ENCODE results near the gene IL4R. TPM values are rescaled to one million over a fixed set of nuclear protein-coding genes. Genes with fewer than 3 reads are reported as not detected.

Gene IL4R
- total and polyA plus RNA-seq, 3 experiments from 2014 or later: 41.6 to 142 (median 140) TPM

DNA sequence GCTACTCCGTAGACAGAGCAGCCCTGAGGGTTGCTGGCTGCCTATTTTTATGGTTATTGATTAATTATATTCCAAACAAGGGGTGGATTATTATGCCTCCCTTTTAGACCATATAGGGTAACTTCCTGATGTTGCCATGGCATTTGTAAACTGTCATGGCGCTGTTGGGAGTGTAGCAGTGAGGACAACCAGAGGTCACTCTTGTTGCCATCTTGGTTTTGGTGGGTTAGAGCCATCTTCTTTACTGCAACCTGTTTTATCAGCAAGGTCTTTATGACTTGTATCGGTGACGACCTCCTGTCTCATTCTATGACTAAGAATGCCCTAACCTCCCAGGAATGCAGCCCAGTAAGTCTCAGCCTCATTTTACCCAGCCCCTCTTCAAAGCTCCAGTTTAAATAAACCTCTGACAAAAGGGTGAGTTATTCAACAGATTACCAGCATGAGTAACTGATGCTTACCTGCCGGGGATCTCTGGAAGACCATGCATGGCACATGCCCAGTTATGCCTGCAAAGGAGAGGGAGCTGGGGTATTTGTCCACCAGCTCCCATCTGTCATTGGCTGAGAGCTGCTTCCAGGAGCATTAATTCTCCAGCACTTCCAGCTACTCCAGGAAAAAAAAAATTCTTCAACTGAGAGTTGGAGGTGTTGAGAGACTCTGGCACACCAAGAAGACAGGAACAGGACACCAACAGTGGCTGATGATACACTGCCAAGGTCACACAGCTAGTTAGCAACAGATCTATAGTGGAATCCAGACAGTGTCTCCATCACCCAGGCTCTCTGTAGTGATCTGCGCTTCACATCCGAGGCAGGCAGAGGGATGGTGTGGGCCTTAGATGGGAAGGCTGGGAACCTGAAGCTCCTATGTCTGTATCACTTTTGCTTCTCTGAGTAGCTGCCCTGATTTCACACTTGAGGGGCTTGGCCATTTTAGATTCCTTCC lies 51.6 kb downstream of the IL4R start:
- DNase-seq: no peak
- H3K4me3 Mint-ChIP-seq: peak overlapping the region in 1 of 7 donors; percentile 17
- POLR2A ChIA-PET: interaction anchor here (0.6 to 4.1 kb wide), 3 partner anchors 40 to 191 kb away, joined by 4 to 56 read pairs (median 12); no protein-coding TSS in a partner anchor
- peaks cover 53% of the 10 kb centered on the region for H3K4me1 ChIP-seq (ENCODE audit: insufficient read depth, low read length)
- no peak overlapping the region for H3K4me3 ChIP-seq (ENCODE audit: low read length)
- no peaks in the 10 kb centered on the region for H3K27me3 ChIP-seq (ENCODE audit: insufficient read depth, low read length, poor library complexity, severe bottlenecking)
- no peaks in the 10 kb centered on the region for H3K27me3 Mint-ChIP-seq
- H3K36me3 Mint-ChIP-seq: peaks cover 8 to 43% (median 14%) of the 10 kb centered on the region in 3 donors
- peaks cover 33 to 69% (median 50%) of the 10 kb centered on the region in 3 donors for H3K4me1 Mint-ChIP-seq
- no peaks in the 10 kb centered on the region for H3K9me3 ChIP-seq (ENCODE audit: low read length)
- H3K9me3 Mint-ChIP-seq: peaks cover 0 to 3% (median 0%) of the 10 kb centered on the region in 5 donors
- CTCF ChIA-PET: interaction anchor here (0.6 to 5.7 kb wide), 9 partner anchors 9 to 418 kb away, joined by 3 to 67 read pairs (median 7); no protein-coding TSS in a partner anchor
- H3K27ac ChIP-seq (ENCODE audit: low read depth, low read length): no peak overlapping the region
- peaks cover 20% of the 10 kb centered on the region for H3K36me3 ChIP-seq (ENCODE audit: insufficient read depth, low read length)
- peak overlapping the region; percentile 52 to 97 (median 85) for H3K27ac Mint-ChIP-seq

DNA sequence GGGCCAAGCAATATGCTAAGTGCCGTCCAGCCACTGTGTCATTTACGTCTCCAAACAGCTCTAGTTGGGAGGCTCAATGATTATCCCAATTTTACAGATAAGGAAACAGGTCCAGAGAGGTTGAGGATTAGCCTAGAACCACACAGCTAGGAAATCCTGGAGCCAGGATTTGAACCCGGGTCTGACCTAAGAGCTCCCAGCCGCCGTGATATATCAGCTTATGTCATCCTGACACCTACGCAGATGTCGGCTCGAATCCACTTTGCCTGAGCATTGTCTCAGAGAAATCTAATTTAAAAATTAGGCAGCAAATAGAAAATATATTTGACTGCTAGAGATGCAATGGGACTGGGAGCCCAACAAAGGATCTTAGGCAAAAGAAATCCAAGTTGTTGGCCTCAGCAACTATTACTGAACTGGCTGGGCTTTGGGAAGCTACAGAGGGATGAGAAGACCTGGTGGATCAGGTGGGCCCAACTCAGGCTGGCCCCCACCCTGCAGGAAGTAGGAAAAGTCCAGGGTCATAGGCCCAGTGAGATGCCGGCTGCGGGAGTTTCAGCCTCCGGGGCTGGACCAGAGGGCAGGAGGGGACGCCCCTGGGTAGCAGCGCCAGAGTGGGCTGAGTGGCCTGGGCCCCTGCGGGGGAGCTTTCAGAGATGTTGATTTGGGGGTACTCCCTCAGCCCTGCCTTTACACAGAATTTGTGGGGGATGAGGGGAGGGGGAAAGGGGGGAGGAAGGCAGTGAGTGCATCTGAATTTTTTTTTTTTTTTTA lies 53.1 kb downstream of the IL4R start:
- Mint-ChIP-seq H3K27ac (peak overlapping the region; percentile 96 to 100 (median 99)), H3K36me3 (peaks cover 5 to 29% (median 9%) of the 10 kb centered on the region in 3 donors), H3K27me3 (no peaks in the 10 kb centered on the region), H3K9me3 (peaks cover 0 to 3% (median 0%) of the 10 kb centered on the region in 5 donors), H3K4me1 (peaks cover 33 to 75% (median 52%) of the 10 kb centered on the region in 3 donors), H3K4me3 (peak overlapping the region; percentile 58 to 80 (median 72))
- Histone ChIP-seq H3K4me1 (ENCODE audit: insufficient read depth, low read length) (peaks cover 56% of the 10 kb centered on the region), H3K27ac (ENCODE audit: low read depth, low read length) (peak overlapping the region; percentile 77), H3K27me3 (ENCODE audit: insufficient read depth, low read length, poor library complexity, severe bottlenecking) (no peaks in the 10 kb centered on the region), H3K9me3 (ENCODE audit: low read length) (no peaks in the 10 kb centered on the region), H3K4me3 (ENCODE audit: low read length) (peak overlapping the region; percentile 36), H3K36me3 (ENCODE audit: insufficient read depth, low read length) (peaks cover 8% of the 10 kb centered on the region)
- POLR2A ChIA-PET: interaction anchor here (0.6 to 4.1 kb wide), 10 partner anchors 39 to 193 kb away, joined by 3 to 56 read pairs (median 8); partner anchors contain the start of gene KDM8
- CTCF ChIA-PET: interaction anchor here (0.7 to 5.7 kb wide), 40 partner anchors 7 to 257 kb away, joined by 3 to 67 read pairs (median 5); partner anchors contain the start of genes GTF3C1, IL21R and KATNIP
- DNase-seq: peak in 1 of 5 donors; percentile 10

DNA sequence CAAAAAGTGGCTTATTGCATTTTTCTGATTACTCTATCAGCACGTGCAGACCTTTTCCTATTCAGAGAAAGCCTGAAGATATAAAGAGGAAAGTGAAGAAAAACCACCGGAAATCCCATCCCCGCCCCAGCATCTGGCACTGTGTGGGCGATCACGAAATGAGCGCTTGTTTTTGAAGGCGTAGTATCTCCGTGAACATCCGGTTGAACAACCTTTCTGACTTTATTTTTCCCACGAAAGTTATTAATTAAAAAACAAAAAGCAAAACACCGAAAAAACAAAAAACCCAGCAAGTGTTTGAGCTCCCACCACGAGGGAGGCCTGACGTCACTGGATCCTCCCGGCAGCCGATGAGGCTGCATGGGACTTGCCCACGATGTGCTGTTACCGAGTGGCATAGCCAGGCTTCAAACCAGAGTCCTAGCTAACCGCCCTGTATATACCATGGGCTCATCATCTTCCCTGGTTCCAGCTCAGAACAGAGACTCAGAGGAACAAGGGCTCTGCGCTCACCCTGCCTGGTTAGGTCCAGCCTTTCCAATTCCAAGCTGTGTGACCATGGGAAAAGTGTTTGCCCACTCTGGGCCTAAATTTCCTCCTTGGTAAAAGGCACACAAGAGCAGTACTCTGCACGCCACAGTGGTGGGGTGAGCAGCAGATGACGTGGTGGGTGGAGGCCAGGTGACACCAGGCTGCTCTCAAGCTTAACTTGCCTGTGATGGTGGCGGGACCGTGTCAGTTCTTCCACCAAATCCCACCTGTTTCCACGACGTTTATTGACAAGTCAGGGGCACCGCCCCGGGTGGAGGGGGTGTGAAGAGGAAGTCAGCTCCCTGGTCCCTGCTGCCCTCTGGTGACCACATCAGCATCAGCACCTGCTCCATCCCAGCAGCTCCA lies 53.9 kb downstream of the IL4R start:
- H3K4me1 ChIP-seq (ENCODE audit: insufficient read depth, low read length): peaks cover 65% of the 10 kb centered on the region
- POLR2A ChIA-PET: interaction anchor here (0.6 to 4.1 kb wide), 18 partner anchors 33 to 196 kb away, joined by 3 to 56 read pairs (median 4); partner anchors contain the start of genes IL21R and KDM8
- H3K27me3 Mint-ChIP-seq: no peaks in the 10 kb centered on the region
- peaks cover 0 to 3% (median 0%) of the 10 kb centered on the region in 5 donors for H3K9me3 Mint-ChIP-seq
- H3K36me3 ChIP-seq (ENCODE audit: insufficient read depth, low read length): no peaks in the 10 kb centered on the region
- H3K4me1 Mint-ChIP-seq: peaks cover 33 to 71% (median 52%) of the 10 kb centered on the region in 3 donors
- DNase-seq: peak; percentile 79 to 96 (median 92)
- H3K27me3 ChIP-seq (ENCODE audit: insufficient read depth, low read length, poor library complexity, severe bottlenecking): no peaks in the 10 kb centered on the region
- peaks cover 0 to 20% (median 5%) of the 10 kb centered on the region in 3 donors for H3K36me3 Mint-ChIP-seq
- H3K27ac Mint-ChIP-seq: peak overlapping the region; percentile 96 to 100 (median 99)
- H3K9me3 ChIP-seq (ENCODE audit: low read length): no peaks in the 10 kb centered on the region
- peak overlapping the region; percentile 51 to 80 (median 72) for H3K4me3 Mint-ChIP-seq
- H3K27ac ChIP-seq (ENCODE audit: low read depth, low read length): peak overlapping the region; percentile 77
- CTCF ChIA-PET: interaction anchor here (0.7 to 5.7 kb wide), 48 partner anchors 8 to 258 kb away, joined by 3 to 67 read pairs (median 5); partner anchors contain the start of genes GTF3C1, IL21R and KATNIP
- H3K4me3 ChIP-seq (ENCODE audit: low read length): peak overlapping the region; percentile 23

DNA sequence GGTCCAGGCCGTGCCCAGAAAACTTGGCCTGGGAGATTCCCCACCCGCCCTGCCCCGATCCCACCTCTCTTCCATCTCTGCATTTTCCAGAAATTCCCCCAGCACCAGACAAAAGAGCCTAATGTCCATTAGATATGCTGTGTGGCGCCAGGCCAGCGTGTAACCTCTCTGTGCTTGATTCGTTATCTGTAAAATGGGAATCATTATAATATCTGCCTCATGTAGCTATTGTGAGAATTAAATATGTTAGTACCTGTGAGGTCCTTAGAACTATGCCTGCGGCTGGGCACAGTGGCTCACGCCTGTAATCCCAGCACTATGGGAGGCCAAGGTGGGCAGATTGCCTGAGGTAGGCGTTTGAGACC lies 54.6 kb downstream of the IL4R start:
- Mint-ChIP-seq H3K27ac (peak overlapping the region; percentile 96 to 100 (median 99)), H3K27me3 (no peaks in the 10 kb centered on the region), H3K9me3 (peaks cover 0 to 3% (median 0%) of the 10 kb centered on the region in 5 donors), H3K4me3 (peak overlapping the region; percentile 50 to 78 (median 72)), H3K4me1 (peaks cover 33 to 71% (median 52%) of the 10 kb centered on the region in 3 donors), H3K36me3 (peaks cover 0 to 15% (median 5%) of the 10 kb centered on the region in 3 donors)
- Histone ChIP-seq H3K4me3 (ENCODE audit: low read length) (no peak overlapping the region), H3K27ac (ENCODE audit: low read depth, low read length) (peak overlapping the region; percentile 77), H3K9me3 (ENCODE audit: low read length) (no peaks in the 10 kb centered on the region), H3K4me1 (ENCODE audit: insufficient read depth, low read length) (peaks cover 71% of the 10 kb centered on the region), H3K27me3 (ENCODE audit: insufficient read depth, low read length, poor library complexity, severe bottlenecking) (no peaks in the 10 kb centered on the region), H3K36me3 (ENCODE audit: insufficient read depth, low read length) (no peaks in the 10 kb centered on the region)
- peak in 1 of 5 donors; percentile 38 for DNase-seq
- CTCF ChIA-PET: interaction anchor here (0.8 to 5.7 kb wide), 40 partner anchors 9 to 258 kb away, joined by 3 to 67 read pairs (median 5); partner anchors contain the start of genes GTF3C1, IL21R and KATNIP
- POLR2A ChIA-PET: interaction anchor here (0.8 to 4.1 kb wide), 15 partner anchors 32 to 197 kb away, joined by 3 to 56 read pairs (median 4); partner anchors contain the start of genes IL21R and KDM8

DNA sequence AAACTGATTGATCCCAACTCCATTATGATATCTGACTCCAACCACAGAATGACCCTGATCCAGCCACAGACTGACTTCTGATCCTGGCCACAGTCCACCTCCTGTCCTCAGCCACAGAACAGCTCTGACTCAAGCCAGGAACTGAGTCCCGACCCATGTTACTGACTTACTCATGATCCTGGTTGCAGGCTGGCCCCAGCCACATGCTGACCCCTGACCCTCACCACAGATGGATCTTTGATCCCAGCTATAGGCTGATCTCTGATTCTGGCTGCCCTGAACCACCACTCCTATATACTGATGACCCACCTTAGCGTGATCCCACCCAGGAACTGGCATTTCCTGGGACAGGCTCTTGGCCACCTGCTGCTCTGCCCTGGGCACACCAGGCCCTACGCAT lies 56.0 kb downstream of the IL4R start:
- DNase-seq: no peak
- H3K27me3 Mint-ChIP-seq: no peaks in the 10 kb centered on the region
- Histone ChIP-seq H3K4me3 (ENCODE audit: low read length) (no peak overlapping the region), H3K36me3 (ENCODE audit: insufficient read depth, low read length) (no peaks in the 10 kb centered on the region), H3K4me1 (ENCODE audit: insufficient read depth, low read length) (peaks cover 76% of the 10 kb centered on the region), H3K27me3 (ENCODE audit: insufficient read depth, low read length, poor library complexity, severe bottlenecking) (no peaks in the 10 kb centered on the region), H3K9me3 (ENCODE audit: low read length) (no peaks in the 10 kb centered on the region), H3K27ac (ENCODE audit: low read depth, low read length) (no peak overlapping the region)
- peaks cover 0 to 1% (median 0%) of the 10 kb centered on the region in 3 donors for H3K36me3 Mint-ChIP-seq
- H3K27ac Mint-ChIP-seq: peak overlapping the region; percentile 82 to 100 (median 98)
- ChIA-PET POLR2A (interaction anchor here (0.7 to 1.5 kb wide), 2 partner anchors 80 to 190 kb away, joined by 3 to 7 read pairs; no protein-coding TSS in a partner anchor), CTCF (interaction anchor here (4.8 to 5.7 kb wide), 2 partner anchors 134 to 191 kb away, joined by 66 to 67 read pairs; no protein-coding TSS in a partner anchor)
- H3K9me3 Mint-ChIP-seq: peaks cover 0 to 3% (median 0%) of the 10 kb centered on the region in 5 donors
- peaks cover 31 to 59% (median 42%) of the 10 kb centered on the region in 3 donors for H3K4me1 Mint-ChIP-seq
- H3K4me3 Mint-ChIP-seq: peak overlapping the region in 1 of 7 donors; percentile 21

DNA sequence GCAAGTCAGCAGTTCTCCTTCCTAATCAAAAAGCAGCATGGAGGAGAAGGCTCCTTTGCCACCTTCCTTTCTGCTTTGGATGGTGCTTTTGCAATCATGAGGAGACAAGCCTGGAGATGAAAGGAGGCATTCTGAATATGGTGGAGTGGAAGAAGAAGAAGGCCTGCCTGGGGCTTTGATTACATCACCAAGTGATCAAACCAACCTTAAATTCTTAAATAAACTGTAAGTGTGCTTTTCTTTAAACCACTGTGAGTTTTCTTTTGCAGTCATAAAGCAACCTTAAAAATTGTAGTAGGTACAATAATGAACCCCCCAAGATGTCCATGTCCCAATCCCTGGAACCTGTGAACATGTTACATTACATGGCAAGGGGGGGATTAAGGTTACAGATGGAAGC lies 56.5 kb downstream of the IL4R start:
- Histone ChIP-seq H3K9me3 (ENCODE audit: low read length) (no peaks in the 10 kb centered on the region), H3K4me1 (ENCODE audit: insufficient read depth, low read length) (peaks cover 78% of the 10 kb centered on the region), H3K36me3 (ENCODE audit: insufficient read depth, low read length) (no peaks in the 10 kb centered on the region), H3K4me3 (ENCODE audit: low read length) (no peak overlapping the region), H3K27ac (ENCODE audit: low read depth, low read length) (no peak overlapping the region), H3K27me3 (ENCODE audit: insufficient read depth, low read length, poor library complexity, severe bottlenecking) (no peaks in the 10 kb centered on the region)
- ChIA-PET POLR2A (interaction anchor here (1.5 kb wide), 1 partner anchor 79 kb away, joined by 3 read pairs; no protein-coding TSS in a partner anchor), CTCF (interaction anchor here (5.7 kb wide), 1 partner anchor 135 kb away, joined by 66 read pairs; no protein-coding TSS in a partner anchor)
- H3K27me3 Mint-ChIP-seq: no peaks in the 10 kb centered on the region
- no peaks in the 10 kb centered on the region for H3K36me3 Mint-ChIP-seq
- no peak for DNase-seq
- peak overlapping the region; percentile 82 to 100 (median 98) for H3K27ac Mint-ChIP-seq
- peak overlapping the region in 1 of 7 donors; percentile 21 for H3K4me3 Mint-ChIP-seq
- H3K9me3 Mint-ChIP-seq: peaks cover 0 to 3% (median 0%) of the 10 kb centered on the region in 5 donors
- H3K4me1 Mint-ChIP-seq: peaks cover 31 to 54% (median 37%) of the 10 kb centered on the region in 3 donors
